AG04449 (cell line): ENCODE results near the gene TTLL11.

Source experiments
- CTCF ChIA-PET: fragments of 350-600 bp; formaldehyde crosslinking; extraction: SDS; loops from one replicate; lab custom pipeline; 2021; ENCODE audit warnings: antibody characterized with exemption; lab: Yijun Ruan, JAX
- POLR2A ChIA-PET: fragments of 400-600, 350-600 bp; formaldehyde crosslinking; extraction: SDS; loops from one replicate; lab custom pipeline; 2020; ENCODE audit warnings: antibody characterized with exemption, inconsistent platforms; lab: Yijun Ruan, JAX
- DNase-seq: peaks from one replicate; pipeline ENCODE4 v3.0.0-alpha.2; 2010; ENCODE audit warnings: low read depth, low spot score
- H3K4me3 ChIP-seq: 2 replicates; pipeline ENCODE4 v1.5.1; 2011; ENCODE audit warnings: low read depth, mild to moderate bottlenecking, control low read depth, low read length
- CTCF ChIP-seq: IDR thresholded peaks from one replicate; pipeline ENCODE4 v1.5.1; 2011; ENCODE audit warnings: mild to moderate bottlenecking, moderate library complexity, low read length, control low read depth, inconsistent platforms; ENCODE audit not compliant: insufficient read depth; ENCODE audit errors: missing control alignments

TTLL11 gene

GRCh38 chr9:121830441-121831140 is 262.5 kb downstream of the TTLL11 start:
- no peak overlapping the region for H3K4me3 ChIP-seq
- ChIA-PET POLR2A (no interaction called here), CTCF (no interaction called here)

DNA sequence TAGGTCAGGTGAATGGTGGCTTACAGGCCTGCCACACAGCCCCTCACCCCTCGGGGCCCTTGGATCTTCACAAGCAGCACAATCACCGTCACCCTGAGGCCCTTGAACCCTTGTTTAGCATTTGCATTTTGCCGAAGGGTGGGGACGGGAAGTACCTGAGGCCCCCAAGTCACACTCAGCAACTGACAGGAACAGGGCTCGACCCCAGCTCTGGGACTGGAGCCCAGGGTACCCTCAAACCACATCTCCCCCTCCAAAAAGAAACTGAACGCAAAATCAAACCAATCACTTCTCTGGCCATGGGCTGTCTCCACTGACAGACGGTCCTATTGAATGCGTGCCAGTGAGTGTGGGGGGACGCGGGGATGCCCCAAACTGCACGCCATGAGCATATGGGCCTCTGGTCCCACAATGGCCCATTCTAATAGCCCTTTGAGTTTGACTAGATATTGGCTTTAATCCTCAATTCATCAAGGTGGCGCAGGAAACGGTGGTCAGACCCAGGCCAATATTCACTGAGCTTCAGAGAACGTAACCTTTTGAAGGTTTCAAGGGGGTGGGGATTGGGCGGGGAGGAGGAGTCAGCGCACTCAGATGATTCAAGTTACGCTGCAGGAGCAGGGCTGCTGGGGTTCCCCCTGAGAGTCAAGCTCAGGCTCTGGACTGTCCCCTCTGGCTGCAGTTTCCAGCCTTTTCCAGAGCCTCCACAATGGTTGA is 265.7 kb downstream of the TTLL11 start:
- POLR2A ChIA-PET, result no interaction called here
- CTCF ChIA-PET, result no interaction called here

More at GRCh38 chr9:121830441-121831140, 262.5 kb downstream of the TTLL11 start:
- DNase-seq, result no peak
- no peak for TF ChIP-seq CTCF

GRCh38 chr9:121826711-121827110 is 266.4 kb downstream of the TTLL11 start:
- ChIA-PET CTCF (no interaction called here), POLR2A (no interaction called here)
- TF ChIP-seq CTCF, result no peak

More for the DNA sequence above, 265.7 kb downstream of the TTLL11 start:
- H3K4me3 ChIP-seq, result no peak overlapping the region
- TF ChIP-seq CTCF, result no peak
- no peak for DNase-seq

DNA sequence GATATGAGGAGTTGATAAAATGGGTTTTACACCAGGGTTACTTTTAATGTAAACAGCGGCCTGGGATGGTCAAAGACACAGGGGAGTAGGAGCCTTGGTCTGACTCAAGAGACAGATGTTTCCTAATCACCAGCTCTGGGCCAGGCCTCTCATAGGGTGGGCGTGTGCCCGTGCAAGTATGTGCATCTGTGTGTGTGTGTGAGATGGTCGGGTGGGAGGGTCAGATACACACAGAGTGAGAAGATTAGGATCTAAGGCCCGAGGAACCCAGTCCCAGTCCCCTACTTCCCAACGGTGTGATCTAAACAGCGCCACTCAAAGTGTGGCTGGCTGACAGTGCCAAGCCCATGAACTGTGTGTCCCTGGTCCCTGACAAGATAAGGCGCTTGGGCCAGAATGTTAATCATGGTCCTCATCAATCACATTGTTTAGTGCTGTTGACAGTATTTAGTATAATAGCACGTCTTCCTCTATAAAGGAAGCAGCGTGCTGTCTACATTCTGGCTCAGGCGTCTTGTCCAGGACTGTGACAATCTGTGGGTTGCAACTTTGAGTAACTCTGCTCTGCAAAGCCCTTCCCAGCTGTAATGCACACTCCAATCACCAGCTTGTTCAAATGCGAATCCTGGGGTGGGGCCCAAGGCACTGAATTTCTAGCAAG is 267.9 kb downstream of the TTLL11 start:
- ChIA-PET POLR2A (no interaction called here), CTCF (no interaction called here)
- no peak for DNase-seq
- H3K4me3 ChIP-seq, result no peak overlapping the region
- TF ChIP-seq CTCF, result no peak

More at GRCh38 chr9:121826711-121827110, 266.4 kb downstream of the TTLL11 start:
- DNase-seq, result no peak
- no peak overlapping the region for H3K4me3 ChIP-seq

GRCh38 chr9:121824651-121825030 is 268.5 kb downstream of the TTLL11 start:
- ChIA-PET CTCF (no interaction called here), POLR2A (no interaction called here)
- no peak overlapping the region for H3K4me3 ChIP-seq
- no peak for TF ChIP-seq CTCF
- DNase-seq, result no peak
